ENCODE results near the gene MFGE8. TPM values are rescaled to one million over a fixed set of nuclear protein-coding genes. Genes with fewer than 3 reads are reported as not detected.
"Not testable (repeated sequence)": the region's sequence is repeated elsewhere in the genome, so short reads cannot be mapped to it uniquely, and the experiment has no call there.

The MFGE8 gene
- 0.51 TPM for polyA plus RNA-seq (2012; ENCODE audit: missing spikeins)

- TF ChIP-seq POLR2A (IDR thresholded peaks at IDR 0.05; ENCODE audit: low read depth, low read length), result no peak
- TF ChIP-seq TAF1 (IDR thresholded peaks at IDR 0.05; ENCODE audit: borderline replicate concordance, low read depth, low read length), result no peak
- TF ChIP-seq POLR2AphosphoS5 (IDR thresholded peaks at IDR 0.05; ENCODE audit: low read depth, low read length), result no peak
- DNase-seq (ENCODE audit: insufficient read length) (peak; percentile 66), FAIRE-seq (peak; percentile 42)
Measured at GRCh38 chr15:88913017-88913849, at the start of gene MFGE8. Gene MFGE8, minus strand, starts transcription at chr15:88913379. Its CDS starts 60 bp downstream, at chr15:88913319.

GRCh38 chr15:88959445-88959844, 46.3 kb upstream of the MFGE8 start:
- FAIRE-seq (no peak), DNase-seq (ENCODE audit: insufficient read length) (no peak)
- TF ChIP-seq TAF1 (IDR thresholded peaks at IDR 0.05; ENCODE audit: borderline replicate concordance, low read depth, low read length) (no peak), POLR2AphosphoS5 (IDR thresholded peaks at IDR 0.05; ENCODE audit: low read depth, low read length) (no peak), POLR2A (IDR thresholded peaks at IDR 0.05; ENCODE audit: low read depth, low read length) (no peak)

GRCh38 chr15:88956906-88957305, 43.7 kb upstream of the MFGE8 start:
- DNase-seq (ENCODE audit: insufficient read length), result no peak
- TF ChIP-seq POLR2A (IDR thresholded peaks at IDR 0.05; ENCODE audit: low read depth, low read length), result no peak
- TF ChIP-seq POLR2AphosphoS5 (IDR thresholded peaks at IDR 0.05; ENCODE audit: low read depth, low read length), result no peak
- no peak for TF ChIP-seq TAF1 (IDR thresholded peaks at IDR 0.05; ENCODE audit: borderline replicate concordance, low read depth, low read length)
- no peak for FAIRE-seq

- TF ChIP-seq TAF1 (IDR thresholded peaks at IDR 0.05; ENCODE audit: borderline replicate concordance, low read depth, low read length) (no peak), POLR2AphosphoS5 (IDR thresholded peaks at IDR 0.05; ENCODE audit: low read depth, low read length) (no peak), POLR2A (IDR thresholded peaks at IDR 0.05; ENCODE audit: low read depth, low read length) (no peak)
- no peak for FAIRE-seq
- DNase-seq (ENCODE audit: insufficient read length), result no peak
Measured at GRCh38 chr15:88956263-88956662, 43.1 kb upstream of the MFGE8 start.

- TF ChIP-seq TAF1 (IDR thresholded peaks at IDR 0.05; ENCODE audit: borderline replicate concordance, low read depth, low read length) (no peak), POLR2AphosphoS5 (IDR thresholded peaks at IDR 0.05; ENCODE audit: low read depth, low read length) (no peak), POLR2A (IDR thresholded peaks at IDR 0.05; ENCODE audit: low read depth, low read length) (no peak)
- DNase-seq (ENCODE audit: insufficient read length) (no peak), FAIRE-seq (no peak)
Measured at GRCh38 chr15:88954431-88955277, 41.5 kb upstream of the MFGE8 start.

GRCh38 chr15:88950600-88951160, 37.5 kb upstream of the MFGE8 start:
- DNase-seq (ENCODE audit: insufficient read length) (no peak), FAIRE-seq (no peak)
- no peak for TF ChIP-seq POLR2A (IDR thresholded peaks at IDR 0.05; ENCODE audit: low read depth, low read length)
- no peak for TF ChIP-seq TAF1 (IDR thresholded peaks at IDR 0.05; ENCODE audit: borderline replicate concordance, low read depth, low read length)
- TF ChIP-seq POLR2AphosphoS5 (IDR thresholded peaks at IDR 0.05; ENCODE audit: low read depth, low read length), result no peak

GRCh38 chr15:88949734-88950400, 36.7 kb upstream of the MFGE8 start:
- FAIRE-seq (no peak), DNase-seq (ENCODE audit: insufficient read length) (no peak)
- TF ChIP-seq TAF1 (IDR thresholded peaks at IDR 0.05; ENCODE audit: borderline replicate concordance, low read depth, low read length) (no peak), POLR2AphosphoS5 (IDR thresholded peaks at IDR 0.05; ENCODE audit: low read depth, low read length) (no peak), POLR2A (IDR thresholded peaks at IDR 0.05; ENCODE audit: low read depth, low read length) (no peak)

- DNase-seq (ENCODE audit: insufficient read length), result no peak
- FAIRE-seq, result no peak
- TF ChIP-seq POLR2A (IDR thresholded peaks at IDR 0.05; ENCODE audit: low read depth, low read length) (no peak), TAF1 (IDR thresholded peaks at IDR 0.05; ENCODE audit: borderline replicate concordance, low read depth, low read length) (no peak), POLR2AphosphoS5 (IDR thresholded peaks at IDR 0.05; ENCODE audit: low read depth, low read length) (no peak)
Measured at GRCh38 chr15:88940110-88940675, 27.0 kb upstream of the MFGE8 start.

GRCh38 chr15:88939486-88939806, 26.3 kb upstream of the MFGE8 start:
- no peak for DNase-seq (ENCODE audit: insufficient read length)
- no peak for FAIRE-seq
- TF ChIP-seq POLR2A (IDR thresholded peaks at IDR 0.05; ENCODE audit: low read depth, low read length), result no peak
- TF ChIP-seq TAF1 (IDR thresholded peaks at IDR 0.05; ENCODE audit: borderline replicate concordance, low read depth, low read length), result no peak
- TF ChIP-seq POLR2AphosphoS5 (IDR thresholded peaks at IDR 0.05; ENCODE audit: low read depth, low read length), result no peak

- no peak for FAIRE-seq
- no peak for DNase-seq (ENCODE audit: insufficient read length)
- TF ChIP-seq POLR2A (IDR thresholded peaks at IDR 0.05; ENCODE audit: low read depth, low read length) (no peak), TAF1 (IDR thresholded peaks at IDR 0.05; ENCODE audit: borderline replicate concordance, low read depth, low read length) (no peak), POLR2AphosphoS5 (IDR thresholded peaks at IDR 0.05; ENCODE audit: low read depth, low read length) (no peak)
Measured at GRCh38 chr15:88938802-88939485, 25.8 kb upstream of the MFGE8 start.

- not testable (repeated sequence) for FAIRE-seq; DNase-seq (ENCODE audit: insufficient read length)
Measured at GRCh38 chr15:88934449-88934848, 21.3 kb upstream of the MFGE8 start.

Data from GM12892 (cell line).